ENCODE measurements around the gene SYT7. TPM values are rescaled to one million over a fixed set of nuclear protein-coding genes. Genes with fewer than 3 reads are reported as not detected.

Gene SYT7
- total RNA-seq, 1 donor: 3.6 TPM

- Histone ChIP-seq H2AFZ (ENCODE audit: low read length) (no peak overlapping the region), H4K20me1 (ENCODE audit: insufficient read depth, low read length) (no peaks in the 10 kb centered on the region), H3K4me1 (ENCODE audit: insufficient read depth, low read length) (peaks cover 36% of the 10 kb centered on the region), H3K27ac (ENCODE audit: low read depth, low read length) (peak overlapping the region; percentile 93), H3K36me3 (ENCODE audit: insufficient read depth, low read length) (no peaks in the 10 kb centered on the region), H3K4me2 (ENCODE audit: insufficient read depth, low read length) (no peak overlapping the region), H3K4me3 (ENCODE audit: insufficient read depth, low read length) (no peak overlapping the region), H3K79me2 (ENCODE audit: insufficient read depth, low read length) (no peaks in the 10 kb centered on the region), H3K9me3 (ENCODE audit: low read depth, low read length) (no peaks in the 10 kb centered on the region), H3K27me3 (ENCODE audit: insufficient read depth, low read length) (no peaks in the 10 kb centered on the region)
- DNase-seq (ENCODE audit: insufficient read length, low spot score, missing footprints): peak; percentile 97
- TF ChIP-seq, protein P1, sequence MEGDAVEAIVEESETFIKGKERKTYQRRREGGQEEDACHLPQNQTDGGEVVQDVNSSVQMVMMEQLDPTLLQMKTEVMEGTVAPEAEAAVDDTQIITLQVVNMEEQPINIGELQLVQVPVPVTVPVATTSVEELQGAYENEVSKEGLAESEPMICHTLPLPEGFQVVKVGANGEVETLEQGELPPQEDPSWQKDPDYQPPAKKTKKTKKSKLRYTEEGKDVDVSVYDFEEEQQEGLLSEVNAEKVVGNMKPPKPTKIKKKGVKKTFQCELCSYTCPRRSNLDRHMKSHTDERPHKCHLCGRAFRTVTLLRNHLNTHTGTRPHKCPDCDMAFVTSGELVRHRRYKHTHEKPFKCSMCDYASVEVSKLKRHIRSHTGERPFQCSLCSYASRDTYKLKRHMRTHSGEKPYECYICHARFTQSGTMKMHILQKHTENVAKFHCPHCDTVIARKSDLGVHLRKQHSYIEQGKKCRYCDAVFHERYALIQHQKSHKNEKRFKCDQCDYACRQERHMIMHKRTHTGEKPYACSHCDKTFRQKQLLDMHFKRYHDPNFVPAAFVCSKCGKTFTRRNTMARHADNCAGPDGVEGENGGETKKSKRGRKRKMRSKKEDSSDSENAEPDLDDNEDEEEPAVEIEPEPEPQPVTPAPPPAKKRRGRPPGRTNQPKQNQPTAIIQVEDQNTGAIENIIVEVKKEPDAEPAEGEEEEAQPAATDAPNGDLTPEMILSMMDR (IDR thresholded peaks at IDR 0.05; ENCODE audit: extremely low read depth, low read depth, low read length): peak; percentile 55
These were observed 35.5 kb downstream of the SYT7 start for GRCh38 chr11:61545341-61545740.

DNA sequence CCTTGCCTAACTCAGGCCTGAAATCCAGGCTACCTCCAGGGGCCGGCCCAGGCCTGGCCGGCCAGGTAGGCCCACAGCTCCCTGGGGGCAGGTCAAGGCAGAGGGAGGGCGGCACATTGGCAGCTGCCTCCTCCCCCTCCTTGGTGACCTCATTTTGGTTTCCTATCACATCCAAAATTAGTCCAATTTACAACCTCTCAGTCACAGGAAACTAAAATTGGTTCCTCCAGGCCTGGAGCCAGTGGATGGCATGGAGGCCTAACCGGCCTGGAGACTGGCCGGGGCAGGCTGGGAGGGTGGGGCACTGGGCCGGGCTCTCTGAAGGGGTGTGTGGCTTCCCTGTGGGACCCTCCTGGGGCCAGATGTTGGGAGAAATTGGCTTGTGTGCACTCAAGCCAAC lies 36.4 kb downstream of the SYT7 start:
- no peak overlapping the region for H2AFZ ChIP-seq (ENCODE audit: low read length)
- no peaks in the 10 kb centered on the region for H3K27me3 ChIP-seq (ENCODE audit: insufficient read depth, low read length)
- TF ChIP-seq, protein P1 (IDR thresholded peaks at IDR 0.05; ENCODE audit: extremely low read depth, low read depth, low read length): no peak
- H3K9me3 ChIP-seq (ENCODE audit: low read depth, low read length): no peaks in the 10 kb centered on the region
- H3K27ac ChIP-seq (ENCODE audit: low read depth, low read length): peak overlapping the region; percentile 93
- H3K4me3 ChIP-seq (ENCODE audit: insufficient read depth, low read length): no peak overlapping the region
- H3K4me2 ChIP-seq (ENCODE audit: insufficient read depth, low read length): peak overlapping the region; percentile 64
- H4K20me1 ChIP-seq (ENCODE audit: insufficient read depth, low read length): peaks cover 2% of the 10 kb centered on the region
- DNase-seq (ENCODE audit: insufficient read length, low spot score, missing footprints): peak; percentile 97
- H3K36me3 ChIP-seq (ENCODE audit: insufficient read depth, low read length): no peaks in the 10 kb centered on the region
- peaks cover 36% of the 10 kb centered on the region for H3K4me1 ChIP-seq (ENCODE audit: insufficient read depth, low read length)
- no peaks in the 10 kb centered on the region for H3K79me2 ChIP-seq (ENCODE audit: insufficient read depth, low read length)

DNA sequence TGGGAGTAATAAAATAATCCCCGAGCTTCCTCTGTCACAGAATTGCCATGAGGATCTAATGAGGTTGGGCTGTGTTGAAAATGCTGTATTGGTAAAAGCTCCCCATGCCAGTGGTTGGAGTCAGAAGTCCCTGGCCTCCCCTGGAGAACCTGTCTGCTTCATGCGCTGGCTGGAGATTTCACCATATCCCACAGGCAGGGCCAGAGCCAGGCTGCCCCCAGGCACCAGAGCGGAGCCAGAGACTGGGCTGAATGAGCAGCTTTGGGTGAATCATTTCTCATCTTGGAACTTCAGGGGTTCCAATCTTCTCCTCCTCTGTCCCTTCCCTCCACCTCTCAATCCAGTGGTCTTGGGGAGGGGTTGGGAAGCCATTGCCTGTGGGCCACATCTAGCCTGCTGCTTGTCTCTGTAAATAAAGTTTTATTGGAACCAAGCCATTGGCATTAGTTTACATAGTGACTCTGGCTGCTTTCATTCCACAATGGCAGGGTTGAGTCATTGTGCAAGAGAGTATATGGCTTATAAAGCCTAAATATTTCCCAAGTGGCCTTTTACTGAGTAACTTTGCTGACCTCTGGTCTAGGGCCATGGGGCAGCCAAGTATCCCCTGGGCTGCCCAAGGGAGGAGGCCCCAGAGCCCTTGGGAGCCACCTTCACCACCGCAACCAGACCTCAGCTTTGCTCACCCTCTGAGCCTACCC lies 37.1 kb downstream of the SYT7 start:
- H3K9me3 ChIP-seq (ENCODE audit: low read depth, low read length): no peaks in the 10 kb centered on the region
- H4K20me1 ChIP-seq (ENCODE audit: insufficient read depth, low read length): peaks cover 2% of the 10 kb centered on the region
- H3K36me3 ChIP-seq (ENCODE audit: insufficient read depth, low read length): no peaks in the 10 kb centered on the region
- H2AFZ ChIP-seq (ENCODE audit: low read length): no peak overlapping the region
- H3K4me1 ChIP-seq (ENCODE audit: insufficient read depth, low read length): peaks cover 36% of the 10 kb centered on the region
- no peaks in the 10 kb centered on the region for H3K27me3 ChIP-seq (ENCODE audit: insufficient read depth, low read length)
- peak overlapping the region; percentile 64 for H3K4me2 ChIP-seq (ENCODE audit: insufficient read depth, low read length)
- no peak overlapping the region for H3K4me3 ChIP-seq (ENCODE audit: insufficient read depth, low read length)
- H3K27ac ChIP-seq (ENCODE audit: low read depth, low read length): peak overlapping the region; percentile 93
- no peaks in the 10 kb centered on the region for H3K79me2 ChIP-seq (ENCODE audit: insufficient read depth, low read length)
- peak; percentile 99 for DNase-seq (ENCODE audit: insufficient read length, low spot score, missing footprints)
- TF ChIP-seq, protein P1 (IDR thresholded peaks at IDR 0.05; ENCODE audit: extremely low read depth, low read depth, low read length): no peak

- peaks cover 2% of the 10 kb centered on the region for H4K20me1 ChIP-seq (ENCODE audit: insufficient read depth, low read length)
- H2AFZ ChIP-seq (ENCODE audit: low read length): no peak overlapping the region
- DNase-seq (ENCODE audit: insufficient read length, low spot score, missing footprints): peak; percentile 80
- peak overlapping the region; percentile 93 for H3K27ac ChIP-seq (ENCODE audit: low read depth, low read length)
- H3K4me1 ChIP-seq (ENCODE audit: insufficient read depth, low read length): peaks cover 36% of the 10 kb centered on the region
- H3K36me3 ChIP-seq (ENCODE audit: insufficient read depth, low read length): no peaks in the 10 kb centered on the region
- H3K4me3 ChIP-seq (ENCODE audit: insufficient read depth, low read length): no peak overlapping the region
- TF ChIP-seq, protein P1 (IDR thresholded peaks at IDR 0.05; ENCODE audit: extremely low read depth, low read depth, low read length): no peak
- no peaks in the 10 kb centered on the region for H3K79me2 ChIP-seq (ENCODE audit: insufficient read depth, low read length)
- no peaks in the 10 kb centered on the region for H3K9me3 ChIP-seq (ENCODE audit: low read depth, low read length)
- no peak overlapping the region for H3K4me2 ChIP-seq (ENCODE audit: insufficient read depth, low read length)
- no peaks in the 10 kb centered on the region for H3K27me3 ChIP-seq (ENCODE audit: insufficient read depth, low read length)
These were observed 38.2 kb downstream of the SYT7 start for GRCh38 chr11:61542705-61543104.
